Thyroid gland (tissue), 4 donors: Measurements from ENCODE around the gene JAG1.

Experiments used
- CTCF ChIP-seq, 6 experiments: fragments of 200-600 bp in 3 of 6; fragments of 450-650 bp in 3 of 6; sonication (generic) in 3 of 6; IDR thresholded peaks; one replicate each; pipeline ENCODE4 v1.5.1; 2016 to 2019; ENCODE audit warnings: antibody characterized with exemption in 6 of 6, mild to moderate bottlenecking in 2 of 6, inconsistent platforms in 1 of 6, moderate library complexity in 1 of 6
- POLR2A ChIP-seq, 2 donors: fragments of 450-650 bp; IDR thresholded peaks; one replicate each; pipeline ENCODE4 v1.6.1; 2017; ENCODE audit warnings: antibody characterized with exemption in 2 of 2, mild to moderate bottlenecking in 2 of 2, moderate library complexity in 1 of 2

GRCh38 chr20:10705801-10706459 is 32.1 kb upstream of the JAG1 start:
- TF ChIP-seq CTCF (IDR thresholded peaks at IDR 0.05) (no peak), POLR2A (IDR thresholded peaks at IDR 0.05) (no peak)
